Natural killer cell (primary cell): ENCODE measurements around the gene PLP1. TPM values are rescaled to one million over a fixed set of nuclear protein-coding genes. Genes with fewer than 3 reads are reported as not detected.

Source experiments
- ATAC-seq, 3 donors: fragments of 150-1000 bp in 2 of 3; fragments of 200-7000 bp in 1 of 3; cut with Tn5 transposase; 1 replicate in 1 of 3; 2 replicates in 2 of 3; pipeline ENCODE4 v1.10.0; 2021; ENCODE audit warnings: mild to moderate bottlenecking in 2 of 3, moderate library complexity in 2 of 3
- DNase-seq, 2 donors: peaks; one replicate each; pipeline versions ENCODE4 v3.0.0 to v3.0.0-alpha.2; 2013 to 2021; ENCODE audit warnings: mixed read lengths in 1 of 2
- H3K27ac ChIP-seq: one replicate; pipeline ENCODE4 v1.5.1; 2013; ENCODE audit warnings: mild to moderate bottlenecking, low read length
- H3K27me3 ChIP-seq: one replicate; pipeline ENCODE4 v1.6.1; 2013; ENCODE audit warnings: low read length; ENCODE audit not compliant: control insufficient read depth, insufficient read depth
- H3K36me3 ChIP-seq: one replicate; pipeline ENCODE4 v1.6.1; 2013; ENCODE audit warnings: low read length; ENCODE audit not compliant: control insufficient read depth, insufficient read depth
- H3K4me1 ChIP-seq: one replicate; pipeline ENCODE4 v1.6.1; 2013; ENCODE audit warnings: low read length; ENCODE audit not compliant: control insufficient read depth, insufficient read depth
- H3K4me3 ChIP-seq: one replicate; pipeline ENCODE4 v1.5.1; 2013; ENCODE audit warnings: low read length
- H3K9me3 ChIP-seq: one replicate; pipeline ENCODE4 v1.6.1; 2013; ENCODE audit warnings: low read length; ENCODE audit not compliant: control insufficient read depth, insufficient read depth
- H3K27ac Mint-ChIP-seq, 2 donors: one replicate each; pipeline ENCODE4 v1.8.0; 2022; ENCODE audit warnings: mild to moderate bottlenecking in 2 of 2, mixed read lengths in 2 of 2, moderate library complexity in 1 of 2
- H3K27me3 Mint-ChIP-seq, 2 donors: one replicate each; pipeline ENCODE4 v1.8.0; 2022; ENCODE audit warnings: low read depth in 2 of 2, mixed read lengths in 2 of 2
- H3K36me3 Mint-ChIP-seq: one replicate; pipeline ENCODE4 v1.8.0; 2022; ENCODE audit warnings: mixed read lengths
- H3K4me1 Mint-ChIP-seq, 2 donors: one replicate each; pipeline ENCODE4 v1.8.0; 2022; ENCODE audit warnings: mixed read lengths in 2 of 2
- H3K4me3 Mint-ChIP-seq: one replicate; pipeline ENCODE4 v1.8.0; 2022; ENCODE audit warnings: mild to moderate bottlenecking, moderate library complexity, mixed read lengths
- H3K9me3 Mint-ChIP-seq, 2 donors: one replicate each; pipeline ENCODE4 v1.8.0; 2022; ENCODE audit warnings: mixed read lengths in 2 of 2
- CTCF ChIP-seq: fragments of 200-600 bp; IDR thresholded peaks from one replicate; pipeline ENCODE4 v1.8.0; 2022; ENCODE audit warnings: antibody characterized with exemption
- WGBS: methylation state at CpG from one replicate; pipeline ENCODE4 v1.1.7; 2013; ENCODE audit warnings: missing lambda C conversion rate; ENCODE audit not compliant: insufficient coverage; 5-methylcytosine and 5-hydroxymethylcytosine counted together
- intact Hi-C: fragments of 100-400 bp; cut with micrococcal nuclease; formaldehyde crosslinking; loops from one replicate; pipeline ENCODE4 v1.14.2; 2022
- total RNA-seq, 4 donors: library from RNA; stranded (reverse); fragments of 120-200 nt in 1 of 4; gene quantifications; one replicate each; pipeline versions ENCODE4 v1.2.3 to v1.2.4, GENCODE V29; 2013 to 2022

PLP1 gene
- total RNA-seq, 3 donors from 2014 or later (not counting 1 experiment from before 2014, with no cell fraction given), result not detected

DNA sequence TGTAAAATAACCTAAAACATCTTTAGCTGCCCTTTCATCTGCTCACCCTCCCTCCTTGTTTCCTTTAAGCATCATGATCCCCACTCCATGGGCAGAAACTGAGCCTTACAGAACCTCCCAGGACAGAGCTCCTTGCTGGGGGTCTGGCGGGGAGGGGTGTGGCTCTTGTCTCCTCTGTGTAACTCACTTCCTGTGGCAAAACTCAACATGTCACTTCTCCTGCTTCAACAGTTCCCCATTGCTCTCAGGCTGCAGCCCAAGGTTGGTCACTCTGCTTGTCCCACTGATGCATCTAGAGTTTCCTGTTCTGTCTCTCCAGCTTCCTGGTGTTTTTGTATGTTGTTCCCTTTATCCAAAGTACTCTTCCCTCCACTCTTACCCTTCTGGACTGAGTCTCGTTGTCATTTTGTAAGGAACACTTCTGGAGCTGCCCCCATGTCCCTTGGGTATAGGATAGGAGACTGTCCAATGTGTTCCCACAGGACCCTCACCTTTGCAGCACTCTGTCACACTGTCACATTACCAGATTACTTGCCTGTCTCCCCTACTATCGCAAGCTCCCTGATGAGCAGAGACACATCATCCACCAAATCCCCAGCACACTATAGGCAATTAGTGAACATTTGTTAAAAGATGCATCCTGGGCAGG, 46.4 kb upstream of the PLP1 start:
- Histone ChIP-seq H3K4me3 (no peak overlapping the region), H3K36me3 (no peaks in the 10 kb centered on the region), H3K27me3 (no peaks in the 10 kb centered on the region), H3K27ac (no peak overlapping the region), H3K9me3 (no peaks in the 10 kb centered on the region), H3K4me1 (peaks cover 4% of the 10 kb centered on the region)
- 100% methylated on average over 1 of the region's 3 CpGs for WGBS
- H3K36me3 Mint-ChIP-seq, result no peaks in the 10 kb centered on the region
- peaks cover 3 to 14% of the 10 kb centered on the region in 2 donors for H3K27me3 Mint-ChIP-seq
- ATAC-seq (peak in 1 of 3 donors; percentile 38), DNase-seq (no peak)
- TF ChIP-seq CTCF, result no peak
- H3K27ac Mint-ChIP-seq, result peak overlapping the region in 1 of 2 donors; percentile 17
- H3K4me1 Mint-ChIP-seq, result peaks cover 8 to 14% of the 10 kb centered on the region in 2 donors
- intact Hi-C loops, result no loop called here
- H3K9me3 Mint-ChIP-seq, result no peaks in the 10 kb centered on the region
- no peak overlapping the region for H3K4me3 Mint-ChIP-seq

GRCh38 chrX:103730796-103731493, 45.7 kb upstream of the PLP1 start:
- no peak for TF ChIP-seq CTCF
- peaks cover 3 to 14% of the 10 kb centered on the region in 2 donors for H3K27me3 Mint-ChIP-seq

DNA sequence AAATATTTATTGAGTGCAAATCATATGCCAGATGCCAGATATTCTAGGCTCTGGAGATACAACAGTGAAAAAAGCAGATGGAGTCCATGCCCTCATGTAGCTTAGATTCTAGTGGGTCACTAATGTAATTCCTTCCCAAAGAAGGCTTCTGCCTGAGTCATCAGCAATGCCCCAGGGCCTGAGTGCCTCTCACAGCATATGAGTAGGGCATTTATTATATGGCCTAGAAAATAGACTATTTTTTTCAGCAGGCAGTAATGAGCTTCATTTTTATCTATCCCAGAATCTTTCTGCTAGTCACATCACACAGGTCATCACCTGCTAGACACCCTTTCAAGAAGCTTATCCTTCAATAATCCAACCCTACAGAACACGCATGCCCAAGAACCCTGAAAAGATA, 43.6 kb upstream of the PLP1 start:
- DNase-seq, result no peak
- no peaks in the 10 kb centered on the region for H3K36me3 ChIP-seq
- TF ChIP-seq CTCF, result no peak
- Mint-ChIP-seq H3K9me3 (no peaks in the 10 kb centered on the region), H3K27ac (no peak overlapping the region), H3K27me3 (peaks cover 3 to 14% of the 10 kb centered on the region in 2 donors), H3K36me3 (no peaks in the 10 kb centered on the region), H3K4me3 (no peak overlapping the region), H3K4me1 (peaks cover 8 to 14% of the 10 kb centered on the region in 2 donors)
- intact Hi-C loops, result no loop called here
- no peak overlapping the region for H3K4me3 ChIP-seq
- H3K4me1 ChIP-seq, result peaks cover 4% of the 10 kb centered on the region
- no peak for ATAC-seq
- H3K9me3 ChIP-seq, result no peaks in the 10 kb centered on the region
- no peaks in the 10 kb centered on the region for H3K27me3 ChIP-seq
- no peak overlapping the region for H3K27ac ChIP-seq
- 86% methylated on average over 1 of the region's 1 CpG for WGBS

More at GRCh38 chrX:103730796-103731493, 45.7 kb upstream of the PLP1 start:
- intact Hi-C loops, result no loop called here
- no peaks in the 10 kb centered on the region for H3K36me3 Mint-ChIP-seq
- ATAC-seq (no peak), DNase-seq (no peak)
- H3K27ac ChIP-seq, result no peak overlapping the region
- WGBS, result 70% methylated on average over 5 of the region's 8 CpGs
- H3K4me3 ChIP-seq, result no peak overlapping the region
- peaks cover 8 to 14% of the 10 kb centered on the region in 2 donors for H3K4me1 Mint-ChIP-seq
- H3K4me3 Mint-ChIP-seq, result no peak overlapping the region
- H3K36me3 ChIP-seq, result no peaks in the 10 kb centered on the region
- H3K9me3 Mint-ChIP-seq, result no peaks in the 10 kb centered on the region
- peaks cover 4% of the 10 kb centered on the region for H3K4me1 ChIP-seq
- H3K9me3 ChIP-seq, result no peaks in the 10 kb centered on the region
- H3K27me3 ChIP-seq, result no peaks in the 10 kb centered on the region
- H3K27ac Mint-ChIP-seq, result peak overlapping the region in 1 of 2 donors; percentile 17
